ENCODE data around the gene NFIB.

Gene NFIB

DNA sequence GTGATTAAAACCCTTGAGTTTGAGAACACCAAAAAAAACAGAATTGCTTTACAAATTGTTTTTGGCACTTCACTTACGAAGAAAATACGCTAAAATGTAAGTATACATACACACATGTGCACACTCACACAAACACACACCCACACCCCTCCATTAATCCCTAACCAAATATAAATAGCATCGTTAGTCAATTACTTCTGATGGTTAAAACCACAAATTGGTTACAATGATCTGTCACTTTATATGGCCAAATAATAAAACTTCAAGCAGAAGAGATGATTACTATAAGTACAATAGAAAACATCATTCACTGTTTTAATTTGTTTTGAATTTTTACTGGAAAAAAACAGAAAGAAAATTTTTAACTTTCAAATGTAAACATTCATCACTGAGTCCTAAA lies 103.5 kb downstream of the NFIB start:
- no peaks in the 10 kb centered on the region for H3K4me1 ChIP-seq
- H3K4me3 ChIP-seq: no peak overlapping the region
- H3K27ac ChIP-seq: no peak overlapping the region
- H3K36me3 ChIP-seq: no peaks in the 10 kb centered on the region
- no peaks in the 10 kb centered on the region for H3K27me3 ChIP-seq
- H3K9ac ChIP-seq: no peak overlapping the region
- H4K20me1 ChIP-seq: no peaks in the 10 kb centered on the region
- no peak for TF ChIP-seq Cebpa-rat (IDR thresholded peaks at IDR 0.05)
- H3K4me2 ChIP-seq: no peak overlapping the region
- no peaks in the 10 kb centered on the region for H3K9me3 ChIP-seq

DNA sequence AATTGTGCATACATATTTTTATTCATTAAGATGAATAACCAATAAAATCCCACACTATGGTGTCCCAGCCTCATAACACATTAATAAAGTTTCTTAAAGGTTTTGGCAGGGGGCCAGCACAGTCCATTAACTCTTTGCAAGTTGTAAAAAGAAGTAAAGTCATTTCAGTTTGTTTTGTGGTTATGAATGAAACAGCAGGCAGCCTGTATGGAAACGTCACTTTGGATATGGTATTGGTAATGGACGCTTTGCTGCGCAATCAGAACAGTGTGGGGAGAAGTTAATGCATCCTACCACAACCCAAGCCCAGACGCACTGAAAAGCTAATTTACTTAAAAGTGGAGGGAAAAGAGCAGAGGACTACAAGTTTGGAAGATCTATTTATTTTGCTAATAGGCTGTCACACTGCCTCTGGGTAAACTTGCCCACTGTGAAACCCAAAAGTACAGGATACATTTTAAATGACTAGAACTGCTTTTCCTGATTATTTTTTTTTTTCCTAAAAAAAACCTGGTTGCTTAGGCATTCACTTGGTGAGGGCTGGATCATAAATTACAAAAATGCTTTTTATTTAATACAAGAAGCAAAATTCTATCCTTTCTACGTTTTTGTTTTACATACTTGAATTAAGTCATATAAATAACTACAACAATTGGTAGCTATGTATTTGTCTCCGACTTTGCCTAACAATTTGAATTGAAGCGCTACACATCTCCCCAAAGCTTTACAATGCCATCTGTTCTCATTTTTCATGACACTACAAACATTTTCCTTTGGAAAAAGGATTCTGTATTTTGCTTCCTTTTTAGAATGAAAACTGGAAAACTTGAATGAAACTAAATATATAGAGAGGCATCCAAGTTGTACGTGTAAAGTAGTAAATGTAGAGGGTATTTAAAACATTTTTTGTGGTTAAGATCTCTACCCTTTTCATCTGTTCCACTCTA lies 104.3 kb downstream of the NFIB start:
- Histone ChIP-seq H3K9me3 (no peaks in the 10 kb centered on the region), H4K20me1 (no peaks in the 10 kb centered on the region), H3K9ac (no peak overlapping the region), H3K4me1 (no peaks in the 10 kb centered on the region), H3K4me2 (no peak overlapping the region), H3K4me3 (no peak overlapping the region), H3K27me3 (no peaks in the 10 kb centered on the region), H3K27ac (no peak overlapping the region), H3K36me3 (no peaks in the 10 kb centered on the region)
- no peak for TF ChIP-seq Cebpa-rat (IDR thresholded peaks at IDR 0.05)

DNA sequence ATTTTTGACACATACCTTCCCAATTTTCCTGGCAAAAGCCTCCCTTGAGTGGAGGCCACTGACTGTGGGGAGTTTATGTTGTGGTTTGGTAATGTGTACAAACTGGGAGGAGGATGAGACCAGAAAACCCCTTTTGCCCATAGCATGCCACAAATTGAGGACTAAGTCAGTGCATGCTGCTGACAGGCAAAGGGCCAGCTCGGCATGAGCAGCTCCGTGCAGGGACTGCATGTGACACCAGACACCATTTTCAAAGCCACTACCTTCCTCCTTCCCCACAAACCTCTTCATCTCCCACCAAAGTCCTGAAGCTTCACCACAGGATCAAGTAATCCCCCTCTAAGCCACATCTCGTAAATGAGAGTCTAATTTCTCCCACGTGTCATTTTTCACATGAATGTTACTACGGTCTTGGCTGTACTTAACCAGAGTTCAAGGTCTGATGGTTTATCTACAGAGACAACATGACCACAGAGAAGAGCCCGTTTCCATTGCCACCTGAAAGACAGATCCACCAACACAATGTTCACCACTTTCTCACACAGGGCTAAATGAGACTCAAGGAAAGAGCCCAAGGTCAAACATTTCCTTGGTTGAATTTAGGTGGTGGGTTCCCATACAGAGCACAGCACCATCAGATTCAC lies 106.5 kb downstream of the NFIB start:
- Histone ChIP-seq H3K4me3 (no peak overlapping the region), H3K36me3 (no peaks in the 10 kb centered on the region), H3K9ac (no peak overlapping the region), H3K9me3 (no peaks in the 10 kb centered on the region), H4K20me1 (no peaks in the 10 kb centered on the region), H3K27me3 (no peaks in the 10 kb centered on the region), H3K4me2 (no peak overlapping the region), H3K4me1 (no peaks in the 10 kb centered on the region), H3K27ac (no peak overlapping the region)
- TF ChIP-seq Cebpa-rat (IDR thresholded peaks at IDR 0.05): no peak

DNA sequence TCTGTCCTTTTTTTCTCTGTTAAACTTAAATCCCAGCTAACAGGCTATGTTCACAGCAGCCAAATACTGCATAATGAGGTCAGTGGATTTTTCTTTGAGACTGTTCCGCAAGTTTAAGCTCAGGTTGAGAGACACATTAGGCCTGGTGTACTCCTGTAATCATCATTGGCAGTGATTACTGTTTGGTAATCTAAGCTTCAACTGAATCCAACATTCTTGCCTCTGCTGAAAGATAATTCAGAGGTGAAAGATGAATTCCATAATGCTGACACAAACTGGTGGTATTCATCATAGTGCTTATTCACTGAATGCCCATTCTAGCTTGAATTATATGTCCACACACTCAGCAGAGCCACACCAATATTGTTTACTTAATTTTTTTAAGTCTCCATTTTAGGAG lies 108.5 kb downstream of the NFIB start:
- H3K4me3 ChIP-seq: no peak overlapping the region
- no peaks in the 10 kb centered on the region for H3K27me3 ChIP-seq
- no peaks in the 10 kb centered on the region for H3K4me1 ChIP-seq
- H3K9me3 ChIP-seq: no peaks in the 10 kb centered on the region
- no peak overlapping the region for H3K4me2 ChIP-seq
- no peak for TF ChIP-seq Cebpa-rat (IDR thresholded peaks at IDR 0.05)
- no peaks in the 10 kb centered on the region for H4K20me1 ChIP-seq
- H3K27ac ChIP-seq: no peak overlapping the region
- no peaks in the 10 kb centered on the region for H3K36me3 ChIP-seq
- no peak overlapping the region for H3K9ac ChIP-seq

DNA sequence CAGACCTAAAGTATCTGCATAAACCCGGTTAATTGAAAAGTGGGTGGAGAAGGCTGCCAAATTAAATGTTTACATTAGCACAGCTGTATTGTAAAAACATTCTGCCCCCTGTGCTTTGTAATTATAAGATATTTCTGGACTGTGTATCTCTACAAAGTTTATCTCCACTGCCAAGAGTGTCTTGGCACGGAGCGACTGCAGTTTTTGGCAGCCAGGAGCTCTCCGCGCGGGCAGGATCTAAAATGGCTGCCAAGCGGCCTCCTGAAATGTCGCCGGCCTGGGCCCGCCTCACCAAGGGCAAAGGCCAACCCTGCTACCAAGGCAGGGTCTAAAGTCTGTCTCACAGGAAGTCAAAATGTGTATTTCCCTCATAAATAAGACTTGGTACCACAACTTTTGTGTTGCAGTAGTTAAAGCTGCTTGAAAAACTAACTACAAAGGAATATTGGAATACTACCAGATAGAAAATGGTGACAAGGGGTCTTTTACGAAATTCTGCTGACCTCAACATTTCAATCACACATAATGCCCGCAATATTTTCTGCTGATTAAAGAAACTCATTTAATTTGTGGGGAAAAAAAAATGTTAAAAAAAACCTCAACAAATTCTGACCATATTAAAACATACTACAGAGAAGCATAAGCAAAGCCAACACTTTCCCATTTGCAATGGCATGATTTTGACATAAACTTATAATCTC lies 110.4 kb downstream of the NFIB start:
- H4K20me1 ChIP-seq: no peaks in the 10 kb centered on the region
- no peaks in the 10 kb centered on the region for H3K4me1 ChIP-seq
- TF ChIP-seq Cebpa-rat (IDR thresholded peaks at IDR 0.05): no peak
- H3K36me3 ChIP-seq: no peaks in the 10 kb centered on the region
- no peak overlapping the region for H3K27ac ChIP-seq
- no peak overlapping the region for H3K4me3 ChIP-seq
- H3K9me3 ChIP-seq: no peaks in the 10 kb centered on the region
- H3K4me2 ChIP-seq: no peak overlapping the region
- H3K27me3 ChIP-seq: no peaks in the 10 kb centered on the region
- no peak overlapping the region for H3K9ac ChIP-seq

DNA sequence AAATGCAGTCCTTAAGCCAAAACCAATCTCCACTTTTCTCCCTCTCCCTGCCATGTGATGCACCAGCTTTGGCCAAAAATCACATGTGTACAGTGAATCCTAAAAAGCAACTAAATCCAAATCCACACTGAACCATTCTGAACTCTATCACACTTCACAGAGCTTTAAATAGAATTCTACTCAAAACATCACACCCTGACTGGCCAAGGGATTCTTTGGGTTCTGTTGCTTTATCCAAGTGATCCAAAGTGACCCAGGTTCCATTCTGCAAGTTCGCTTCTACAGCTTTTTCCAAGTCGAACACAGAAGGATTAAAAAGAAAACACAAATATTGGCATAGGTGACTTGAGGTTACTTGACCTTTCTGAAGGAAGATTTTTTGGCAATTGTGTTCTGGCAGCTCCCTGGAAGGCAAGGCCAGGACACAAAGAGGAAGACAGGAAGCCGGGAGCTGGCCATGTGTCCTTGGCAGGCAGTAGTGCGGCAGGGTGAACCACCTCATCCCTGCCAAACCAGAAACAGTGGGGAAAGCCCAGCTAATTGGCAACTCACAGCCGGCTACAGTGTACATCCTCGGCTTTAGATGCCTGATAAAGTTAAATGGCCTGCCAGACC lies 115.0 kb downstream of the NFIB start:
- Histone ChIP-seq H4K20me1 (no peaks in the 10 kb centered on the region), H3K36me3 (no peaks in the 10 kb centered on the region), H3K9ac (no peak overlapping the region), H3K9me3 (no peaks in the 10 kb centered on the region), H3K4me1 (peaks cover 7% of the 10 kb centered on the region; the same call in 1 of the 2 replicates), H3K4me2 (no peak overlapping the region), H3K27ac (no peak overlapping the region), H3K27me3 (no peaks in the 10 kb centered on the region), H3K4me3 (no peak overlapping the region)
- TF ChIP-seq Cebpa-rat (IDR thresholded peaks at IDR 0.05): no peak

DNA sequence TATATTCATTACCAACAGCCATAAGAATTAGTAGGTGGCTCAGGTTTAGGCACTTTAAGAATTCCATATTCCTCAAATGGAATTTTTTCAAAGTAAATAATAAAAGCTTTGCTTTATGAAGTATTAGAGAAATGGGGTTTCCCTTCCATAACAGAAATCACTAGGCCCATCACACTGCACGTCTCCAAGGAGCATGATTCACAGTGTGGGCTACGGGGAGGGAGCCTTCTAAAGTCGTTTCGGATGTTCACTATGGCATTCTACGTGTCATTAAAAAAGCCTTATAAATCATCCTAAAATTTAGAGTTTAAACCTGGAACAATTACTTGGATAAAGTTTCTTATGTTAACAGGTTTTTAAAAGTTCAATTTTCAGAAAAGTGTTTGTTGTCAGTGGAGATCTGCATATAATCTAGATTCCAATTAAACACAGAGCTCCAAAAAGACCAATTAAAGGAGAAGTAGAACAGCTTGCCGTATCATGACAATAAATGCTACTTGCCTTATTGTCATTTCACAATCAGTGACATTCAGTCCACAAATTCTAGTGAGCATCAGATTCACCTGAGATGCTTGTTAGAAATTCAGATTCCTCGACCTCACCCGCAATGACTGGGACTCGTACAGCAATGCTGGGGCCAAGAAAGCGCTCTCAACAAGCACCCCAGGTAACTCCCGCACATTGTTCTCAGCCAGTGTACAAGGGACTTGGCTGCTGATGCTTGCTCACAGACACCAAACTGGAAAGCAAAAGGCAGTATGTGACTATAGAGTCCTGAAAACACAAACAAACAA lies 115.7 kb downstream of the NFIB start:
- no peak for TF ChIP-seq Cebpa-rat (IDR thresholded peaks at IDR 0.05)
- no peak overlapping the region for H3K9ac ChIP-seq
- H3K4me1 ChIP-seq: peaks cover 7% of the 10 kb centered on the region; the same call in 1 of the 2 replicates
- H3K36me3 ChIP-seq: no peaks in the 10 kb centered on the region
- no peaks in the 10 kb centered on the region for H3K9me3 ChIP-seq
- no peaks in the 10 kb centered on the region for H3K27me3 ChIP-seq
- no peaks in the 10 kb centered on the region for H4K20me1 ChIP-seq
- no peak overlapping the region for H3K27ac ChIP-seq
- H3K4me3 ChIP-seq: no peak overlapping the region
- H3K4me2 ChIP-seq: no peak overlapping the region

DNA sequence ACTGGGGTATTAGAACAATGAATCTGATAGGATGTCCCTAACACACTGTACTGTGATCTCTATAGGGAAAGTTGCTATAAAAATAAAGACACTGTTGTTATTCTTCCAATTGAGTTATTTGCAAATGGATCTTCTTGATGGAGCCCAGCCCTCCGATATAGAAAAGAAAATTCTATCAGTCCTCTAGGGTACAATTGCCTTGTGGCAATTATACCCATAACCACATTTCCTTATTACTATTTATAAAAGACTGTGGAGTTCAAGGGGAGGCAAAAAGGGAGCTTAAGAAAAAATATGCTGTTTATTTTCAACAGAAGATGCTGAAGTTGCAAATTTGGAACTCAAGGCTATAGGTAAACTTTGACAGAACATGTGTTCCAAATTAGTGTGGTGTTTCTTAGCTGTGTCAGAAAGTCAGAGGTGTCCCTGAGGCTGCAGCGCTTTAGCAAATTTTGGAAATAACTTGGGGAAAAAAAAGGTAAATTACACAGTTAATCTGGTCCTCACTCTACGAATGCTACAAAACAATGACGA lies 116.5 kb downstream of the NFIB start:
- Histone ChIP-seq H3K9me3 (no peaks in the 10 kb centered on the region), H3K4me3 (no peak overlapping the region), H4K20me1 (no peaks in the 10 kb centered on the region), H3K9ac (no peak overlapping the region), H3K36me3 (no peaks in the 10 kb centered on the region), H3K27me3 (no peaks in the 10 kb centered on the region), H3K4me2 (peak overlapping the region; percentile 20; the same call in 1 of the 2 replicates), H3K27ac (no peak overlapping the region), H3K4me1 (peaks cover 7% of the 10 kb centered on the region; the same call in 1 of the 2 replicates)
- TF ChIP-seq Cebpa-rat (IDR thresholded peaks at IDR 0.05): no peak

Data from BLaER1 (cell line).